Large intestine (tissue), 3 donors: ENCODE measurements around the gene NUDT9. TPM values are rescaled to one million over a fixed set of nuclear protein-coding genes. Genes with fewer than 3 reads are reported as not detected.
"Not testable (repeated sequence)": the region's sequence is repeated elsewhere in the genome, so short reads cannot be mapped to it uniquely, and the experiment has no call there.

Experiments used
- DNase-seq, 2 donors: peaks; one replicate each; pipeline versions ENCODE4 v3.0.0 to v3.0.0-alpha.2; 2013
- H3K27ac ChIP-seq: one replicate; pipeline ENCODE4 v1.5.1; 2013; ENCODE audit warnings: low read length
- H3K27me3 ChIP-seq: 2 replicates; pipeline ENCODE4 v1.6.1; 2013; ENCODE audit warnings: low read length; ENCODE audit not compliant: control insufficient read depth, insufficient read depth
- H3K36me3 ChIP-seq: 2 replicates; pipeline ENCODE4 v1.6.1; 2013; ENCODE audit warnings: low read length; ENCODE audit not compliant: control insufficient read depth, insufficient read depth
- H3K4me1 ChIP-seq: one replicate; pipeline ENCODE4 v1.6.1; 2013; ENCODE audit warnings: low read length; ENCODE audit not compliant: control insufficient read depth, insufficient read depth
- H3K4me3 ChIP-seq: one replicate; pipeline ENCODE4 v1.5.1; 2013; ENCODE audit warnings: low read length
- H3K9me3 ChIP-seq: one replicate; pipeline ENCODE4 v1.6.1; 2013; ENCODE audit warnings: mild to moderate bottlenecking, low read depth, low read length, moderate library complexity; ENCODE audit not compliant: control insufficient read depth
- WGBS: methylation state at CpG from one replicate; pipeline ENCODE4 v1.1.5; 2013; ENCODE audit warnings: low lambda C conversion rate; ENCODE audit not compliant: insufficient coverage; 5-methylcytosine and 5-hydroxymethylcytosine counted together
- polyA plus RNA-seq: library from polyadenylated mRNA; unstranded; fragments of 120-200 nt; gene quantifications from one replicate; pipeline ENCODE4 v1.2.1, GENCODE V29; 2013

Gene NUDT9
- polyA plus RNA-seq, 1 donor, result 71.8 TPM

DNA sequence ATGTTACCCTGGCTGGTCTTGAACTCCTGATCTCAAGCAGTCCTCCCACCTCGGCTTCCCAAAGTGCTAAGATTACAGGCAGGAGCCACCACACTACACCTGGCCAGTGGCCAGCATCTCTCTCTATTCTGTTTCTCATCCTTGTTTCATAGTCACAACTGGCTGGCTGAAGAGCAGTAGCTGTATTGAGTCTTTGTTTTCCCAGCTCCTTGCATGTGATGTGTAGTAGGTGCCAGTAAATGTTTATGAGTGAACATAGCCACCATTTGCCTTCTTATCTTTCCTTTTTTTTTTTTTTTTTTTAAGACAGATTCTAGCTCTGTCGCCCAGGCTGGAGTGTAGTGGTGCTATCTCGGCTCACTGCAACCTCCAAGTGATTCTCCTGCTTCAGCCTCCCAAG is 23.6 kb downstream of the NUDT9 start:
- peak in 1 of 2 donors; percentile 44 for DNase-seq
- Histone ChIP-seq H3K27ac (peak overlapping the region; percentile 25), H3K4me3 (no peak overlapping the region), H3K9me3 (no peaks in the 10 kb centered on the region), H3K36me3 (peaks cover 36% of the 10 kb centered on the region), H3K4me1 (peaks cover 4% of the 10 kb centered on the region), H3K27me3 (no peaks in the 10 kb centered on the region)
- WGBS, result no CpG with 5 or more reads among the region's 3 CpGs

- peaks cover 40% of the 10 kb centered on the region for H3K36me3 ChIP-seq
- no CpG with 5 or more reads among the region's 6 CpGs for WGBS
- H3K9me3 ChIP-seq, H3K27me3 ChIP-seq, H3K4me1 ChIP-seq, H3K4me3 ChIP-seq: not testable (repeated sequence)
- peak overlapping the region; percentile 41 for H3K27ac ChIP-seq
- DNase-seq, result peak; percentile 42 to 67
Measured at GRCh38 chr4:87446375-87446774, 24.0 kb downstream of the NUDT9 start.

DNA sequence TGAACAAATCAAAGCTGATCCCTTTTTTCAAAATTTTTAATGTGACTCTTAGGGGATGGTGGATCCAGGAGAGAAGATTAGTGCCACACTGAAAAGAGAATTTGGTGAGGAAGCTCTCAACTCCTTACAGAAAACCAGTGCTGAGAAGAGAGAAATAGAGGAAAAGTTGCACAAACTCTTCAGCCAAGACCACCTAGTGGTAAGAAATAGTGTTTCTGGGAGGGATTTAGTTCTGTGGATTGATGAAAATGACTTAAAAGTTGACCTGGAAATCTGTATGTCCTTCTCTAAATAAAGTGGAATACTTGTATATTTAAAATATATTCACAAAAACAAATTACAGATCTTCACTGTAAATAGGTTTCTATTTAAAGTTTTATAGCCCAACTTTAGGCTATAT is 29.2 kb downstream of the NUDT9 start:
- Histone ChIP-seq H3K36me3 (peaks cover 20% of the 10 kb centered on the region), H3K4me3 (no peak overlapping the region), H3K27me3 (no peaks in the 10 kb centered on the region), H3K4me1 (peaks cover 9% of the 10 kb centered on the region), H3K9me3 (no peaks in the 10 kb centered on the region), H3K27ac (no peak overlapping the region)
- no peak for DNase-seq

- no peak for DNase-seq
- WGBS, result 100% methylated on average over 1 of the region's 4 CpGs
- Histone ChIP-seq H3K36me3 (peaks cover 17% of the 10 kb centered on the region), H3K9me3 (no peaks in the 10 kb centered on the region), H3K4me3 (no peak overlapping the region), H3K27ac (no peak overlapping the region), H3K4me1 (peaks cover 6% of the 10 kb centered on the region), H3K27me3 (no peaks in the 10 kb centered on the region)
Measured at GRCh38 chr4:87458913-87459312, 36.5 kb downstream of the NUDT9 start.

- Histone ChIP-seq H3K4me1 (peaks cover 2% of the 10 kb centered on the region), H3K4me3 (no peak overlapping the region), H3K36me3 (peaks cover 13% of the 10 kb centered on the region), H3K9me3 (no peaks in the 10 kb centered on the region), H3K27me3 (no peaks in the 10 kb centered on the region), H3K27ac (no peak overlapping the region)
- no peak for DNase-seq
Measured at GRCh38 chr4:87461281-87461700, 38.9 kb downstream of the NUDT9 start.

GRCh38 chr4:87462102-87462501 is 39.7 kb downstream of the NUDT9 start:
- Histone ChIP-seq H3K4me3 (no peak overlapping the region), H3K27me3 (no peaks in the 10 kb centered on the region), H3K4me1 (no peaks in the 10 kb centered on the region), H3K27ac (no peak overlapping the region), H3K9me3 (no peaks in the 10 kb centered on the region), H3K36me3 (peaks cover 13% of the 10 kb centered on the region)
- no peak for DNase-seq
- 83% methylated on average over 1 of the region's 2 CpGs for WGBS

DNA sequence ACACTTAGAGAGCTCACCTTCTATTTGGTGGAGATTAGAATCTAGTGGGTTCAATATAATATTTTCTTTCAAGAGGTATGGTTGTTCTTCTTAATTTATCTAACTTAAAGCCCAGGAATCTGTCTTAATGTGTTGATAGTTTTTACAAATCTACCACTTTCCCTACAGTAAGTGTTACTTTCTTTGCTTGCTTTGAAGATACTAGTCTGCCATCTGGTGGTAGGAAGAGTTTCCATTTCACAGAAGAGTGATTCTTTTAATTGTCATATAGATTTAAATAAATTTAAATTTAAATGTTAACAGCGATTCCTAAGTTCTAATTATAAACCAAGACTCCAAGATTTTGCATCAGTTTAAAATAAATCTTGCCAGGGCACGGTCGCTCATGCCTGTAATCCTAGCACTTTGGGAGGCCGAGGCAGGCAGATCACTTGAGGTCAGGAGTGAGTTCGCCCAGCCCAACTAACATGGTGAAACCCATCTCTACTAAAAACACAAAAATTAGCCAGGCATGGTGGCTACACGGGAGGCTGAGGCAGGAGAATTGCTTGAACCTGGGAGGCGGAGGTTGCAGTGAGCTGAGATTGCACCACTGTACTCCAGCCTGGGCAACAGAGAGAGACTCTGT is 43.5 kb downstream of the NUDT9 start:
- 72% methylated on average over 3 of the region's 7 CpGs for WGBS
- H3K4me3 ChIP-seq, result no peak overlapping the region
- DNase-seq, result peak; percentile 16 to 35
- no peaks in the 10 kb centered on the region for H3K36me3 ChIP-seq
- no peaks in the 10 kb centered on the region for H3K4me1 ChIP-seq
- no peak overlapping the region for H3K27ac ChIP-seq
- H3K9me3 ChIP-seq, result no peaks in the 10 kb centered on the region
- no peaks in the 10 kb centered on the region for H3K27me3 ChIP-seq

DNA sequence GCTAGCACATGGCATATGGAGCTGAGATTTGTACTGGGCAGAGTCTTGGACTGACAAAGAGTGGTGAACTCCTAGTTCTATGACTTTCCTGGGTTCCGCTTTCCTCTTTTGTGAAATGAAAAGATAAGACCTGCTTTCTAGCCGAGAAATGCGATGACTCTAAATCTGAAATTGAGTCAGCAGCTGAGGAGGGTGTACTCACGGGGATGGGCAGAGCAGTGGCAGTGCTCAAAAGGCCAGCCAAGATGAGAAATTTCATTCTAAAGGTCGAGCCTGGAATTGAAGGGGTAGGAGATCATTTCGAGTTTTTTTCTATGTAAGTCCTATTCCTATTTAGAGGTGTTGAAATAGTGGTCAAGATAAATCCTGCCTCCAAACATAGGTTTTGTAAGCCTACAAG is 47.0 kb downstream of the NUDT9 start:
- no peak for DNase-seq
- 100% methylated on average over 2 of the region's 6 CpGs for WGBS
- no peaks in the 10 kb centered on the region for H3K36me3 ChIP-seq
- H3K4me1 ChIP-seq, result no peaks in the 10 kb centered on the region
- H3K9me3 ChIP-seq, result no peaks in the 10 kb centered on the region
- no peak overlapping the region for H3K4me3 ChIP-seq
- H3K27me3 ChIP-seq, result no peaks in the 10 kb centered on the region
- H3K27ac ChIP-seq, result no peak overlapping the region

GRCh38 chr4:87476934-87477333 is 54.6 kb downstream of the NUDT9 start:
- H3K27me3 ChIP-seq, result no peaks in the 10 kb centered on the region
- H3K27ac ChIP-seq, result no peak overlapping the region
- H3K4me3 ChIP-seq, result no peak overlapping the region
- no peak for DNase-seq
- no peaks in the 10 kb centered on the region for H3K9me3 ChIP-seq
- no CpG with 5 or more reads among the region's 3 CpGs for WGBS
- no peaks in the 10 kb centered on the region for H3K4me1 ChIP-seq
- H3K36me3 ChIP-seq, result peaks cover 21% of the 10 kb centered on the region

- DNase-seq, result no peak
- H3K27me3 ChIP-seq, result no peaks in the 10 kb centered on the region
- no peaks in the 10 kb centered on the region for H3K9me3 ChIP-seq
- no peak overlapping the region for H3K4me3 ChIP-seq
- peaks cover 23% of the 10 kb centered on the region for H3K36me3 ChIP-seq
- no peak overlapping the region for H3K27ac ChIP-seq
- no peaks in the 10 kb centered on the region for H3K4me1 ChIP-seq
- no CpG with 5 or more reads among the region's 1 CpG for WGBS
Measured at GRCh38 chr4:87478732-87479250, 56.4 kb downstream of the NUDT9 start.

DNA sequence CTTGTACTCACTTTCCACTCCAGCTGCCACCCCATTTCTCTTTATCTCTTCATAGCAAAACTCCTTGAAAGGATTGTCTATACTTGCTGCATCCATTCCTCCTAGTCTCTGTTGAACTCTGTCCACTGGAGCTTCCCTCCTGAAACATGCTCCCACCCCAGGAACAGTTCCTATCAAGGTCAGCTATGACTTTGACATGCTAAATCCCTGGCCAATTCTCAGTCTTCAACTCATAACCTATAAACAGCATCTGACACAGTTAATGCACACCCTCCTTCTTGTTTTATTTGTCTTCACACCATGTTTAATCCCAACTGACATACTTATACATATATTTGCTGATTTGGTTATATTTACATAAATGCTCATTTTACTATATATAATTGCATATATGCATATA is 59.0 kb downstream of the NUDT9 start:
- Histone ChIP-seq H3K4me3 (no peak overlapping the region), H3K4me1 (no peaks in the 10 kb centered on the region), H3K27ac (no peak overlapping the region), H3K27me3 (no peaks in the 10 kb centered on the region), H3K36me3 (peaks cover 21% of the 10 kb centered on the region), H3K9me3 (no peaks in the 10 kb centered on the region)
- DNase-seq, result no peak
